CD4-positive, alpha-beta T cell treated with Interleukin-15 for 1 hour (primary cell): ENCODE results near the gene TRAF3IP3.

Experiments
- DNase-seq: peaks from one replicate; pipeline ENCODE4 v3.0.0-alpha.2; 2020

Gene TRAF3IP3

GRCh38 chr1:209830722-209831121, 74.9 kb downstream of the TRAF3IP3 start:
- DNase-seq, result no peak

GRCh38 chr1:209831615-209832014, 75.8 kb downstream of the TRAF3IP3 start:
- no peak for DNase-seq
